MG63 (cell line): ENCODE measurements around the gene MBNL3. TPM values are rescaled to one million over a fixed set of nuclear protein-coding genes. Genes with fewer than 3 reads are reported as not detected.
A peak's percentile ranks its signal among the peaks of the same experiment; 100 is the strongest.
"Not testable (repeated sequence)": the region's sequence is repeated elsewhere in the genome, so short reads cannot be mapped to it uniquely, and the experiment has no call there.

Experiments used
- DNase-seq: peaks from one replicate; pipeline ENCODE4 v3.0.0-alpha.2; 2020
- H3K27me3 ChIP-seq: fragments of 250-450 bp; sonication (Bioruptor Pico); 2 replicates; pipeline ENCODE4 v1.5.1; 2020; ENCODE audit warnings: mild to moderate bottlenecking, moderate library complexity
- H3K36me3 ChIP-seq: fragments of 250-450 bp; sonication (Bioruptor Pico); 2 replicates; pipeline ENCODE4 v1.5.1; 2020; ENCODE audit warnings: mild to moderate bottlenecking, moderate library complexity
- H3K4me3 ChIP-seq: fragments of 250-450 bp; sonication (Bioruptor Pico); 2 replicates; pipeline ENCODE4 v1.5.1; 2020; ENCODE audit warnings: mild to moderate bottlenecking, moderate library complexity
- H3K9me3 ChIP-seq: fragments of 250-450 bp; sonication (Bioruptor Pico); 2 replicates; pipeline ENCODE4 v1.5.1; 2020; ENCODE audit warnings: mild to moderate bottlenecking, moderate library complexity
- total RNA-seq: library from RNA; depleted of rRNA; stranded (reverse); fragments of >200 nt; shearing (Covaris generic); gene quantifications from 2 replicates; pipeline ENCODE4 v1.2.3, GENCODE V29; 2014; ENCODE audit warnings: low replicate concordance

MBNL3 gene
- total RNA-seq, 1 experiment from 2014 or later: 1.4 TPM

- no peaks in the 10 kb centered on the region for H3K9me3 ChIP-seq
- H3K36me3 ChIP-seq: no peaks in the 10 kb centered on the region
- DNase-seq: no peak
- H3K4me3 ChIP-seq: no peak overlapping the region
- no peaks in the 10 kb centered on the region for H3K27me3 ChIP-seq
Observed at GRCh38 chrX:132486599-132487178, 2.1 kb downstream of the MBNL3 start.

DNA sequence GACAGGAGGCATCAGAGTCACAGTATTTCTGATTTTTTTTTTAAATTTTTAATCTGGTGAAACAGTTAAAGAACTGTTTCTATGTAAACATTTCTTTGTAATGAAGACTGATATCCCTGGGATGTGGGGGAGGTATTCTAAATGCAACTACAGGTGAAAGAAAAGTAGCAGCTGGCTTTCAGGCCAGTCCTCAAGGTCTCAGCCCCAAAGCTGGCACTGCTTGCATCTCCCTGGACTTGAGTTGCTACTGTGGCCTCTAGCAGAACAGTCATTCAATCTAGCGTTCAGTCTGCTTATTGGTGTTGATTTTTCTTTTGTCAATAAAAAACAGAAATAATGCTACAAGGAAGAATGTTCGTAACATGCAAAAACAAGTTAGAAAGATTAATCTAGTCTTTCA is 4.9 kb downstream of the MBNL3 start:
- H3K36me3 ChIP-seq: no peaks in the 10 kb centered on the region
- no peak overlapping the region for H3K4me3 ChIP-seq
- H3K9me3 ChIP-seq: no peaks in the 10 kb centered on the region
- H3K27me3 ChIP-seq: no peaks in the 10 kb centered on the region
- DNase-seq: no peak

DNA sequence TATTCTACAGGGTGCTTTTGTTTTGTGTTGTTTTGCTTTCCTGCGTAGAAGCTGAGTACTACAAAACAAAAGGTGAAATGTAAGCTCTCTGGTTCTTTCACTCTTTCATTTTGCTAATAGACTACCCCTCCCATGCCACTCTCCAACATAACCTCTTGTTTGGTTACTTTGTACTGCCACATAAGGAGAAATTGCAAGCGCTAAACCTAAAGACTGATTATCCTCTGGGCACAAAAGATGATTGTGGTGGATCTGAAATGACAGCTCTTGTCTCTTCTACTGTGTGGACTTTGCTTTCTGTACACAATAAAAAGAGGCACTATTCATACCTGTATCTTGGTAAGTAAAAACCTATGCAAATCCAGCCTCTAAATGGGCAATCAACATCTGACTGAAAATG is 5.3 kb downstream of the MBNL3 start:
- Histone ChIP-seq H3K36me3 (no peaks in the 10 kb centered on the region), H3K27me3 (no peaks in the 10 kb centered on the region), H3K4me3 (no peak overlapping the region), H3K9me3 (no peaks in the 10 kb centered on the region)
- DNase-seq: no peak

- Histone ChIP-seq H3K9me3 (no peaks in the 10 kb centered on the region), H3K36me3 (no peaks in the 10 kb centered on the region), H3K27me3 (no peaks in the 10 kb centered on the region), H3K4me3 (no peak overlapping the region)
- DNase-seq: no peak
Observed at GRCh38 chrX:132482632-132483031, 6.2 kb downstream of the MBNL3 start.

DNA sequence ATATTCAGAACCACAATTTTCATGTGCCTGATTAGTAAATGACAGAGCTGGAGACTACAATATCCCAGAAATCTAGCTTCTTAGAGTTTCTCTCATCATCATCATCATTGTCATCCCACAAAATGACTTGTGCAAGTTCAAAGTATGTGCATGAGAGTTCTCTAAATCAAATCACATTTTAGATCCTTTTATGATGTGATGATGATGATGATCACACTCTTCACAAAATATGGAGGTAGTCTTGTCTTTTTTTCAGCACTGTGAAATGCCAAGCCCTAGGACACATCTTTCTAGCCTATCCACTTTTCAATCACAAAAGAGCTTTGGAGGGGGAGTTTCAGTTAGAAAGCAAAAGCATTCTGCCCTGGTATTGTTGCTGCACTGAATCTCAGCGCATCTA is 7.4 kb downstream of the MBNL3 start:
- H3K4me3 ChIP-seq: no peak overlapping the region
- H3K36me3 ChIP-seq: no peaks in the 10 kb centered on the region
- no peaks in the 10 kb centered on the region for H3K27me3 ChIP-seq
- DNase-seq: no peak
- H3K9me3 ChIP-seq: no peaks in the 10 kb centered on the region

DNA sequence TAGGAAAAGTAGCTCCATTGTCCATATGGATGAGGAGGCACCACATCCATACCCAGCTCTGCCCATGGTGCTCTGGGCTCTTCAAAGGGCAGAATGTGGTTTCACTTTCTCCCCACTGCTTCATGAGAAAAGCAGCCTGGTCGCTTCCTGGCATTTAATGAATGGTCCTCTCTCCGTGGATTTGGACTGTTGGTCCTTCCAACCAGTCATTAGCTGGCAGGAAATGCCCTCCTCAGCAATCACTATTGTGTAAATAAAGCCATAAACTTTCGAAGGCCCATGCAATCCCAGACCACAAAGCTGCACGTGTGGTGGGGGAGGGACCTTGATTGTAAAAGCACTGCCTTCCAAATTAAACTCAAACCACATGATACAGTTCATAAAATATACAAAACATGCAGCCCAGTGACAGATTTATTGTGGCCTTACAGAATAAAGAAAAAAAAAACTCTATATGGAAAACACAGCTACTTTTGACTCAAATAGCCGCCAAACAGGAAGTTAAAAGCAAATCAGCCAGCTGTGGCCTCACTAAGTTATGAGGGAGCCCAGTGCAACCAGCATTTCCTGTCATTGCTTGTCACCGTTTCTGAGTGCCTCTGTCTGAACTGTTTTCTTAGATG is 8.1 kb downstream of the MBNL3 start:
- H3K36me3 ChIP-seq: no peaks in the 10 kb centered on the region
- H3K9me3 ChIP-seq: no peaks in the 10 kb centered on the region
- peak overlapping the region; percentile 26 for H3K4me3 ChIP-seq
- DNase-seq: peak; percentile 59
- no peaks in the 10 kb centered on the region for H3K27me3 ChIP-seq

DNA sequence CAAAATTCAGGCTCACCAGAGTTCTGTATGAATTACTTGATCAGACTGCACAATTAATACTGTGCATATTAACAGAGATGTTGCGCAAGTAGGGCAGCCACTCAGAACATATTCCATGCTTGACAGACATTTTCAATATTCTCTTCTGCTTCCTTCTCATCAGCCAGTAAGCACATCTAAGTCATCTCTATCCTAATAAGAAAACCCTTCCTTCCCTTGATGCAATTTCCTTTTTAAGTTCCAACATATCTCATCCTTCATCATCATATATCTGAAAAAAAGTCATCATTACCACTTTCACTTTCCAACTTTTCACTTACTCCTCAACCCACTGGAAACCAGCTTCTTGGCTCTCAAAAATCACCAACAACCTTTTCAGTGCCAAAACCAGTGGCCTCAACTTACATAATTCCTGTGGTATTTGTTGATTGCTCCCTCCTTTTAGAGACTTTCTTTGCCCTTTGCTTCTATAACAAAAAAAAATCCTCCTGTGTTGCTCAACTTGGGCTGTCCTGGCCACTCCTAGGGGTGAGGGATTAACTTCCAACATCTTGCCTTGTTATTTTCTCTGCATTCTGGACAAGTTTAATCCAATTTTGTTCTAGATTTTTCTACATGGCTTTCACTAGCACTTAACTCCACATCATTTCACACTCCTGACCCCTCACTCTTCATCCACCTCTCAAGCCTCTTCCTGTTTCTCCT is 14.1 kb downstream of the MBNL3 start:
- H3K4me3 ChIP-seq: no peak overlapping the region
- H3K36me3 ChIP-seq: no peaks in the 10 kb centered on the region
- no peak for DNase-seq
- no peaks in the 10 kb centered on the region for H3K9me3 ChIP-seq
- no peaks in the 10 kb centered on the region for H3K27me3 ChIP-seq

DNA sequence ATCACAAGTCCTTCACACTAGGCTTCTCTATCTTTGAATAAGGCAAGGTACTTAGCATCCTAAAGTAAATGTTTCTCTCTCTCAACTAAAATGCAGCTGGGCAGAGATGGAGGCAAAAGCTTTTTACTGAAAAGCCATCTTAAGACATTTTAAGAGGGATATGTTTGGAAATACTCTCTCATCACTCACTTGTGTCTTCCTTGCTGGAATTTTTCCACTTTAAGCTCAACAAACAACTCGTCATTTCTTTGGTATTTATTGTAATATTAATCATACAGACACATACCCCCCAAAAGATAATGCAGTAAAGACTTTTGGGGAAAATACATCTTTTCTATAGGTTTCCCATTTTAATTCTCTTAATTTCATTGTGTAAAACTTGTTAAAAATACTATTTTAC is 16.4 kb downstream of the MBNL3 start:
- H3K9me3 ChIP-seq: no peaks in the 10 kb centered on the region
- no peak overlapping the region for H3K4me3 ChIP-seq
- DNase-seq: no peak
- H3K36me3 ChIP-seq: no peaks in the 10 kb centered on the region
- no peaks in the 10 kb centered on the region for H3K27me3 ChIP-seq

DNA sequence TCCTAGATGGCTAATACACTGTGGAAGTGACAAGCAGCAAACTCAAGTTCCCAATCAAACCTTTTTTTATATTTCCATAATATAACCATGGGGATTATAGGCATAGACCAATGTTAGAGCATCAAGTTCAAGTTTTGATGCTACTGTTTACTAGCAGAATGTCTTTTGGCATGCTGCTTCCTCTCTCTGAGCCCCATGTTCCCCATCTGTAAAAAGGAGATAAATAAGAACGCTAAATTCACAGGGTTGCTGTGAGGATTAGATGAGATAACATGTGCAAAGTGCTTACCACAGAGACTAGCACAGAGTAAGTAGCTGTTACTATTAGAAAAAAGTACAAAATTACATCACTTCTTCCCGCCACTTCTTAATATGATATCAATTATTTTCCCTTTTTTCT is 18.0 kb downstream of the MBNL3 start:
- Histone ChIP-seq H3K9me3 (no peaks in the 10 kb centered on the region), H3K4me3 (no peak overlapping the region), H3K36me3 (no peaks in the 10 kb centered on the region), H3K27me3 (no peaks in the 10 kb centered on the region)
- no peak for DNase-seq

DNA sequence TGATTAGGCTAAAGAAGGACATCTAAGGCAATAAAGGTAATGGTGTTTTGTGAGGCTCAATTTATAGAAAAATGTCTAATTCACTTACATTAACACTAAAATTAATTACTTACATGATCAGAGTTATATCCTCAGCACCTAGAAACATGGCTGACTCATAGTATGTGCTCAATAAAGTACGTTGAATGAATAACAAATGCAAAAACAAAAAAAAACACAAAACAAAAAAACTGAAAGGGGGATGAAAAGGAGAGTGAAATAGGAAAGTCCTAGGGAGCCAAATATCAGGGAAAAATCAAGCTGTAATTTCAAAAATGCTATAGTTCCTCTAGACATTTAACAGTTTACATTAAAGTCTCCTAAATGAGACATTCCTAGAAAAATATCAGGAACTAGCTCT is 18.7 kb downstream of the MBNL3 start:
- no peak for DNase-seq
- Histone ChIP-seq H3K36me3 (no peaks in the 10 kb centered on the region), H3K9me3 (no peaks in the 10 kb centered on the region), H3K27me3 (no peaks in the 10 kb centered on the region), H3K4me3 (no peak overlapping the region)

DNA sequence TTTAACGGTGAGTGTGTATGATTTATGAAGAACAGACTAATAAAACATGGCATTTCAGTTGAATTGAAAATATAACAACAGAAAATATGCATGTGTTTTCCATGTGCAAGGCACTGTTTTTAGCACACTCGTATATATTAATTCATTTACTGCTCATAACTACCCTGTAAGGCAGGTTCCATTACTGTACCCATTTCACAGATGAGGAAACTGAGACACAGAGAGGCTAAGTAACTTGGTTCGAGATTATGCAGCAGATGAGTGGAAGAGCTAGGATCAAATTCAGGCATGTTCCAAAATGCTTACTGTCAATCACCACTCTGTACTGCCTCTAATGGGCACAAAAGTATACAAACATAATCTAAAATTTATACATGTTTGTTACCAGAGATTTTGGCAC is 20.4 kb downstream of the MBNL3 start:
- no peaks in the 10 kb centered on the region for H3K9me3 ChIP-seq
- no peaks in the 10 kb centered on the region for H3K36me3 ChIP-seq
- no peaks in the 10 kb centered on the region for H3K27me3 ChIP-seq
- DNase-seq: no peak
- no peak overlapping the region for H3K4me3 ChIP-seq

- H3K27me3 ChIP-seq: no peaks in the 10 kb centered on the region
- H3K9me3 ChIP-seq: no peaks in the 10 kb centered on the region
- no peak for DNase-seq
- H3K36me3 ChIP-seq: no peaks in the 10 kb centered on the region
- H3K4me3 ChIP-seq: no peak overlapping the region
Observed at GRCh38 chrX:132467989-132468388, 20.8 kb downstream of the MBNL3 start.

GRCh38 chrX:132467026-132467425 is 21.8 kb downstream of the MBNL3 start:
- H3K9me3 ChIP-seq: no peaks in the 10 kb centered on the region
- H3K4me3 ChIP-seq: no peak overlapping the region
- no peaks in the 10 kb centered on the region for H3K36me3 ChIP-seq
- H3K27me3 ChIP-seq: no peaks in the 10 kb centered on the region
- DNase-seq: no peak

- H3K36me3 ChIP-seq: no peaks in the 10 kb centered on the region
- H3K9me3 ChIP-seq: no peaks in the 10 kb centered on the region
- H3K4me3 ChIP-seq: no peak overlapping the region
- DNase-seq: no peak
- H3K27me3 ChIP-seq: no peaks in the 10 kb centered on the region
Observed at GRCh38 chrX:132463411-132463810, 25.4 kb downstream of the MBNL3 start.

DNA sequence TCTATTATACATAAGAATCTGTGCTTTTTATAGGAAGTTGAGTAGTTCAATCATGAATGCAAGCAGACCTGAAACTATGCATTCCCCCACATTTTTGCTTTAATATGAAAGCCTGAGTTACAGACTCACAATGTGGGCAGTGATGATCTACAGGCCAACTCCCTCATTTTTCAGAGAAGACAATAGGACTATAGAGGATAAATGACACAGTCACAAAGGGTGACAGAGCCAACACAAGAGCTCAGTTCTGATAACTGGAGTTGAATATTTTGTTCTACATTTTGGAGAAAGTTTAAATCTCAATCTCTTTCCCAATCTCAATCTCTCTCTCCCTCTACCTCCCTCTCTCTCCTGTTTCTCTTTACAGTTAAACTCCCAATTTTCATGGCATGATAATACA is 27.0 kb downstream of the MBNL3 start:
- Histone ChIP-seq H3K36me3 (no peaks in the 10 kb centered on the region), H3K4me3 (no peak overlapping the region), H3K9me3 (no peaks in the 10 kb centered on the region), H3K27me3 (no peaks in the 10 kb centered on the region)
- DNase-seq: no peak

DNA sequence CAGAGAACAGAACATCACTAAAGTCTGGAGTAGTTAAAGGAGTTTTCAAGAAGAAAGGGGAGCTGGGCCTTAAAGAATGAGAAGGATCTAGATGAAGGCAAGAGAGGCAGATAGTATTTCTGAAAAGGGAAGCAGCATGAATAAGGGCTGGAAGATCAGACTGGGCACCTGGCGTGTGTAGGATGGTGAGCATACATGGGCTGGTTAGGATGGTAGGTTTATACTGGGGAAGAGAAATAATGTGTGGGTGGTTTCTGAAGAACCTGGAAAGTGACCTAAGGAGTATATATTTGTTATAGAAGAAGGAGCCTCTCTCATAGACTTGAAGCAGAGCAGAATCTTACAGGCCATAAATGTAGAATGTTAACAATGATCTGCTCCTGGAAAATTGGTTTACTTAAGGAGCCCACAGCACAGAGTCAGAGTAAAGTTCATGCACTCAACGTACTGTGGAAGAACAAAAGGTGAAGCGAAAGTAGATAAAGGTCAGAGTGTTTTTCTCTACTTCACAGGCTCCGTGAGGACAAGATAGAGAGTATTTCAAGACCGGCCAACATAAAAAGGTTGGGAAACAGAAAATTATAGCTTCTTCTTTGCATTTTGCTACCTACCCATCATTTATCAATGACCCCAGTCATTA is 35.8 kb downstream of the MBNL3 start:
- H3K36me3 ChIP-seq: no peaks in the 10 kb centered on the region
- no peaks in the 10 kb centered on the region for H3K9me3 ChIP-seq
- H3K4me3 ChIP-seq: no peak overlapping the region
- no peaks in the 10 kb centered on the region for H3K27me3 ChIP-seq
- no peak for DNase-seq

GRCh38 chrX:132445909-132446308 is 42.9 kb downstream of the MBNL3 start:
- DNase-seq, H3K9me3 ChIP-seq, H3K4me3 ChIP-seq, H3K36me3 ChIP-seq, H3K27me3 ChIP-seq: not testable (repeated sequence)

GRCh38 chrX:132444936-132445335 is 43.9 kb downstream of the MBNL3 start:
- DNase-seq: no peak
- Histone ChIP-seq H3K36me3 (no peaks in the 10 kb centered on the region), H3K27me3 (no peaks in the 10 kb centered on the region), H3K4me3 (no peak overlapping the region), H3K9me3 (no peaks in the 10 kb centered on the region)
